Neural cell (in vitro differentiated cells): Measurements from ENCODE around the gene DOCK2.

Experiments
- CTCF ChIP-seq: fragments of 450-650 bp; IDR thresholded peaks from 2 replicates; pipeline ENCODE4 v1.5.1; 2014; ENCODE audit warnings: antibody characterized with exemption, mild to moderate bottlenecking, moderate library complexity; ENCODE audit not compliant: poor library complexity, severe bottlenecking
- EP300 ChIP-seq: fragments of 450-650 bp; conservative IDR thresholded peaks from 2 replicates; pipeline ENCODE4 v1.6.1; 2014; ENCODE audit warnings: antibody characterized with exemption, mild to moderate bottlenecking, moderate library complexity; ENCODE audit not compliant: poor library complexity, severe bottlenecking
- EZH2 ChIP-seq: fragments of 200-600, 300-800 bp; shearing (Covaris generic), sonication (generic); IDR thresholded peaks from 2 replicates; pipeline ENCODE4 v1.6.1; 2014; ENCODE audit warnings: antibody characterized with exemption, low read length, borderline replicate concordance, mild to moderate bottlenecking; ENCODE audit not compliant: insufficient read depth, poor library complexity, severe bottlenecking
- MXI1 ChIP-seq: fragments of 450-650 bp; conservative IDR thresholded peaks from 2 replicates; pipeline ENCODE4 v1.6.1; 2014; ENCODE audit warnings: antibody characterized with exemption, mild to moderate bottlenecking; ENCODE audit not compliant: poor library complexity, severe bottlenecking
- POLR2AphosphoS5 ChIP-seq: IDR thresholded peaks from 2 replicates; pipeline ENCODE4 v1.6.1; 2012
- RAD21 ChIP-seq: fragments of 450-650 bp; conservative IDR thresholded peaks from 2 replicates; pipeline ENCODE4 v1.6.1; 2014; ENCODE audit warnings: antibody characterized with exemption, mild to moderate bottlenecking, moderate library complexity
- REST ChIP-seq: IDR thresholded peaks from 2 replicates; pipeline ENCODE4 v1.6.1; 2012; ENCODE audit warnings: borderline replicate concordance
- SMC3 ChIP-seq: fragments of 450-650 bp; conservative IDR thresholded peaks from 2 replicates; pipeline ENCODE4 v1.6.1; 2014; ENCODE audit warnings: antibody characterized with exemption, mild to moderate bottlenecking, moderate library complexity; ENCODE audit not compliant: poor library complexity
- TAF1 ChIP-seq: IDR thresholded peaks from 2 replicates; pipeline ENCODE4 v1.6.1; 2012; ENCODE audit warnings: low read depth

- TF ChIP-seq EZH2 = no peak
- no peak for TF ChIP-seq SMC3
- TF ChIP-seq REST = no peak
- no peak for TF ChIP-seq CTCF
- TF ChIP-seq POLR2AphosphoS5 = no peak
- no peak for TF ChIP-seq TAF1
- no peak for TF ChIP-seq EP300
- TF ChIP-seq MXI1 = no peak
- TF ChIP-seq RAD21 = no peak
These were observed 152.4 kb downstream of the DOCK2 start for GRCh38 chr5:169789417-169789940.
